Measurements from ENCODE around the gene MAN1B1. TPM values are rescaled to one million over a fixed set of nuclear protein-coding genes. Genes with fewer than 3 reads are reported as not detected.

The MAN1B1 gene
- total RNA-seq, 1 donor from 2014 or later: 109 TPM

DNA sequence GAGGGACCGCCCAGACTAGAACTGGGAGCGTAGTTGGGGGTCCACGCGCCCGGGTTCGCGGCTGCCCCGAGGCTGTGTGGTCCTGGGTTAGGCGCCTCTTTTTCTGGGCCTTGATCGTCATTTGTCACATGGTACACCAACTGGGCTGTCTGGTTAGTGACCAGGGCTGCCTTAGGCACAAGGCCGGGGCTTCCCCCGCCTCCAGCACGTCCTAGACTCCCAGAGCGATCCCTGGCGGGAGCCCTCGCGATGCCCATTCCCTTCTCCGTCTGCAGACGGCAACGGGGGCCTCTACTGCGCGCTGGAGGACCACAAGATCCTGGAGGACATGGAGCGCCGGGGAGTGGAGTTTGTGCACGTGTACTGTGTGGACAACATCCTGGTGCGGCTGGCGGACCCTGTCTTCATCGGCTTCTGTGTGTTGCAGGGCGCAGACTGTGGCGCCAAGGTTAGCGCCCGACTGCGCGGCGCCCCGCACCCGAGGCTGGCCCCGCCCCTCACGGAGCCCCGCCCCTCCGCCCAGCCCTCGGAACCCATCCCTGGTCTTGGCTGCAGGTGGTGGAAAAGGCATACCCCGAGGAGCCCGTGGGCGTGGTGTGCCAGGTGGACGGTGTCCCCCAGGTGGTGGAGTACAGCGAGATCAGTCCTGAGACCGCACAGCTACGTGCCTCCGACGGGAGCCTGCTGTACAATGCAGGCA, 7.9 kb upstream of the MAN1B1 start:
- Mint-ChIP-seq H3K27ac (ENCODE audit: unreplicated experiment) (no peak overlapping the region), H3K9me3 (ENCODE audit: unreplicated experiment) (no peaks in the 10 kb centered on the region), H3K4me1 (ENCODE audit: unreplicated experiment) (peaks cover 20% of the 10 kb centered on the region), H3K36me3 (ENCODE audit: unreplicated experiment) (peaks cover 5% of the 10 kb centered on the region), H3K4me3 (ENCODE audit: unreplicated experiment) (peak overlapping the region; percentile 71), H3K27me3 (ENCODE audit: unreplicated experiment) (no peaks in the 10 kb centered on the region)
- no peak for DNase-seq (ENCODE audit: extremely low spot score, unreplicated experiment)
- TF ChIP-seq CTCF (IDR thresholded peaks at IDR 0.05): no peak

DNA sequence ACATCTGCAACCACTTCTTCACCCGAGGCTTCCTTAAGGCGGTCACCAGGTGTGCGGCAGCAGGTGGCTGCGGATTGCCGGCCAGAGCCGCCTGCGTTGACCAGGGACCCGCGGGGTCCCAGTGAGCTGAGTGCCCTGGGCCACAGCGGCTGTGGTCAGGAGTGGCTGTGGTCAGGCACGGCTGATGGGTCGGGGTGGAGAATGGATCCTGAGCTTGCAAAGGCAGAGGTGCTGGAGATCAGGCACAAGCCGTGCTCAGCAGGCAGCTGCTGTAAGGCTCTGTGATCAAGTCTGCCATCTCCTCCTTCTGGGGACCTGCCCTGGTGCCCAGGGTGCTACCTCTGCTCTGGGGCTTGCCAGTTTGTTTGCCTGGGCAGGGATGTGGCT, 7.4 kb upstream of the MAN1B1 start:
- TF ChIP-seq CTCF (IDR thresholded peaks at IDR 0.05): no peak
- H3K36me3 Mint-ChIP-seq (ENCODE audit: unreplicated experiment): peaks cover 5% of the 10 kb centered on the region
- H3K9me3 Mint-ChIP-seq (ENCODE audit: unreplicated experiment): no peaks in the 10 kb centered on the region
- peaks cover 23% of the 10 kb centered on the region for H3K4me1 Mint-ChIP-seq (ENCODE audit: unreplicated experiment)
- no peak overlapping the region for H3K27ac Mint-ChIP-seq (ENCODE audit: unreplicated experiment)
- DNase-seq (ENCODE audit: extremely low spot score, unreplicated experiment): no peak
- no peak overlapping the region for H3K4me3 Mint-ChIP-seq (ENCODE audit: unreplicated experiment)
- no peaks in the 10 kb centered on the region for H3K27me3 Mint-ChIP-seq (ENCODE audit: unreplicated experiment)

DNA sequence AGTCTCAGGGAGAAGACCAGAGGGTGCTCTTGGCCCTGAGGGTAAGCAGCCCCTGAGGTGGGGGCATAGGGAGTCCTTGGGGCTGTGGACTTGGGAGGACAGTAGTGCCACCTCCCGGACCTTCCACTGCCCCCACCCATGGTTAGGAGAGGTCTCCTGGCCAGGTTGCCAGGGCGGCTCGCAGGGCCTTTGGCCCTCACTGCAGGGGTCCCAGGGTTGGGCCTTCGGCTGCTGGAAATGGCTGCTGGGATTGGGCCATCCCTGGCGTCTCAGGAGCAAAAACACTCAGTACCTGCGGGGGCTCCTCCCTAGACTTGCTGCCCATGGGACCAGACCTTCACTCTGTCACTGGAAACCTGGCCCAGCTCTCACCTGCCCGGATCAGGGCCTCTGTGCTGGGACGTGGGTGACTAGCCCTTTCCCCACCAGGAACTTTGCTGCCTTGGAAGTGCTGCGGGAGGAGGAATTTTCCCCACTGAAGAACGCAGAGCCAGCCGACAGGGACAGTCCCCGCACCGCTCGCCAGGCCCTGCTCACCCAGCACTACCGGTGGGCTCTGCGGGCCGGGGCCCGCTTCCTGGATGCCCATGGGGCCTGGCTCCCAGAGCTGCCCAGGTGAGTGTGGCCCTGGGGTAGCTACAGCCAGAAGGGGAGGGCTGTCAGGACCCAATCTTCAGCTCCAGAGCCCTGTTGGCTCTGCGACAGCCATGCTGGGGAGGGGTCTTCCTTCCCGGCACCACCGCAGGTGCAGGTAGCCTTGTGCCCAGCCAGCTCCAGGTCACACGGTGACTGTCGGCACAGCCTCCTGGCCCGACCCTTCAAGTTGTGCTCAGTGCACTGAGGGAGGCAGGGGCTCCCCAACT, 6.3 kb upstream of the MAN1B1 start:
- H3K27ac Mint-ChIP-seq (ENCODE audit: unreplicated experiment): no peak overlapping the region
- no peak for DNase-seq (ENCODE audit: extremely low spot score, unreplicated experiment)
- peaks cover 29% of the 10 kb centered on the region for H3K4me1 Mint-ChIP-seq (ENCODE audit: unreplicated experiment)
- TF ChIP-seq CTCF (IDR thresholded peaks at IDR 0.05): no peak
- no peak overlapping the region for H3K4me3 Mint-ChIP-seq (ENCODE audit: unreplicated experiment)
- H3K36me3 Mint-ChIP-seq (ENCODE audit: unreplicated experiment): peaks cover 5% of the 10 kb centered on the region
- H3K9me3 Mint-ChIP-seq (ENCODE audit: unreplicated experiment): no peaks in the 10 kb centered on the region
- no peaks in the 10 kb centered on the region for H3K27me3 Mint-ChIP-seq (ENCODE audit: unreplicated experiment)

DNA sequence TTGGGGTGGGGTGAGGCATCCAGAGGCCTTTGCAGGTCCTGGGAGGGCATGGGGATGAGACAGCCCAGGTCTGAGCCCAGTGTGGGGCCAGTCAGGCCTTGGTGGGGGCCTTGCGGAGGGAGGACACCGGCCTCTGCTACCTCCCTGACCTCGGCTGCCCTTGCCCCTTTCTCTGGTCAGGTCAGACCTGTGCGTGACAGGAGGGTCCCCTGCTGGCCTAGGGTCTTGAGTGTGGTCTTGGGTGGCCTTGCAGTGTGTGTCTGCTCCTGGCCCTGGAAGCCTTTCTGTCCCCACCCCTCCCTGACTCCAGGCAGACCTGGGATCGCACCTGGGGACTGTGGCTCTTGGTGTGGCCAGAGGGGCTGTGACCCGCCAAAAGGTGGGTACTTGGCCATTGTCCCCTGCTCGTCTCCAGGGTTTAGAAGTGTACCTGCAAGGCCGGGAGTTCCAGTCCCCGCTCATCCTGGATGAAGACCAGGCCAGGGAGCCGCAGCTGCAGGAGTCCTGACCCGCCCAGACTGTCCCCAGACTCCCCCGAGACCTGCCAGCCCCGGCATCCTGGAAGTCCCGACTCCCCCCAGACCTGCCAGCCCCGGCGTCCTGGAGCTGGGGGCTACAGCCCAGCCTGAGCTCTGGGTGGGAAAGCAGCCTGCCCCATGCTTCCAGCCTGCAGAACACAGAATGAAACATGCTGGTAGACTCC, 4.4 kb upstream of the MAN1B1 start:
- Mint-ChIP-seq H3K9me3 (ENCODE audit: unreplicated experiment) (no peaks in the 10 kb centered on the region), H3K4me1 (ENCODE audit: unreplicated experiment) (peaks cover 33% of the 10 kb centered on the region), H3K27ac (ENCODE audit: unreplicated experiment) (peak overlapping the region; percentile 92), H3K27me3 (ENCODE audit: unreplicated experiment) (no peaks in the 10 kb centered on the region), H3K4me3 (ENCODE audit: unreplicated experiment) (no peak overlapping the region), H3K36me3 (ENCODE audit: unreplicated experiment) (peaks cover 5% of the 10 kb centered on the region)
- DNase-seq (ENCODE audit: extremely low spot score, unreplicated experiment): no peak
- no peak for TF ChIP-seq CTCF (IDR thresholded peaks at IDR 0.05)

GRCh38 chr9:137082925-137083290, 3.9 kb upstream of the MAN1B1 start:
- H3K4me1 Mint-ChIP-seq (ENCODE audit: unreplicated experiment): peaks cover 38% of the 10 kb centered on the region
- peaks cover 5% of the 10 kb centered on the region for H3K36me3 Mint-ChIP-seq (ENCODE audit: unreplicated experiment)
- no peaks in the 10 kb centered on the region for H3K9me3 Mint-ChIP-seq (ENCODE audit: unreplicated experiment)
- H3K27me3 Mint-ChIP-seq (ENCODE audit: unreplicated experiment): no peaks in the 10 kb centered on the region
- H3K27ac Mint-ChIP-seq (ENCODE audit: unreplicated experiment): peak overlapping the region; percentile 92
- TF ChIP-seq CTCF (IDR thresholded peaks at IDR 0.05): no peak
- DNase-seq (ENCODE audit: extremely low spot score, unreplicated experiment): no peak
- H3K4me3 Mint-ChIP-seq (ENCODE audit: unreplicated experiment): no peak overlapping the region
